OCI-LY1 (cell line): Measurements from ENCODE around the gene SOCS6.

Experiments used
- H2AFZ ChIP-seq: fragments of 200-600 bp; sonication (generic), shearing (Covaris generic); 2 replicates; pipeline ENCODE4 v1.6.0; 2014; ENCODE audit warnings: antibody characterized with exemption, mild to moderate bottlenecking, low read length
- H3F3A ChIP-seq: fragments of 200-600 bp; sonication (generic), shearing (Covaris generic); 2 replicates; pipeline ENCODE4 v1.6.0; 2014; ENCODE audit warnings: mild to moderate bottlenecking, antibody characterized with exemption, low read length, moderate library complexity; ENCODE audit not compliant: insufficient read depth
- H3K27ac ChIP-seq: fragments of 200-600 bp; sonication (generic); 2 replicates; pipeline ENCODE4 v1.5.1; 2014; ENCODE audit warnings: low read length, mixed run types, mild to moderate bottlenecking, low read depth; ENCODE audit not compliant: poor library complexity, severe bottlenecking
- H3K27me3 ChIP-seq: fragments of 200-600 bp; sonication (generic); 2 replicates; pipeline ENCODE4 v1.6.0; 2014; ENCODE audit warnings: antibody characterized with exemption, mild to moderate bottlenecking, low read length, moderate library complexity; ENCODE audit not compliant: insufficient read depth
- H3K36me3 ChIP-seq: fragments of 200-600 bp; sonication (generic); 2 replicates; pipeline ENCODE4 v1.6.1; 2014; ENCODE audit warnings: mild to moderate bottlenecking, antibody characterized with exemption, low read length, moderate library complexity, mixed read lengths; ENCODE audit not compliant: insufficient read depth
- H3K4me1 ChIP-seq: fragments of 200-600 bp; sonication (generic); 2 replicates; pipeline ENCODE4 v1.5.1; 2014; ENCODE audit warnings: mild to moderate bottlenecking, low read length, moderate library complexity; ENCODE audit not compliant: insufficient read depth, severe bottlenecking
- H3K4me2 ChIP-seq: fragments of 200-600 bp; sonication (generic), shearing (Covaris generic); 2 replicates; pipeline ENCODE4 v1.6.1; 2014; ENCODE audit warnings: low read length
- H3K4me3 ChIP-seq: fragments of 200-600 bp; sonication (generic); 2 replicates; pipeline ENCODE4 v1.5.1; 2014; ENCODE audit warnings: low read length, low read depth, mild to moderate bottlenecking, mixed read lengths; ENCODE audit not compliant: poor library complexity, severe bottlenecking
- H3K79me2 ChIP-seq: fragments of 200-600 bp; shearing (Covaris generic); 2 replicates; pipeline ENCODE4 v1.6.1; 2016; ENCODE audit warnings: mixed run types, low read length, mixed read lengths; ENCODE audit not compliant: insufficient read depth
- H3K9ac ChIP-seq: fragments of 200-600 bp; sonication (generic), shearing (Covaris generic); 2 replicates; pipeline ENCODE4 v1.6.1; 2014; ENCODE audit warnings: mild to moderate bottlenecking, low read length, mixed read lengths
- H3K9me2 ChIP-seq: fragments of 200-600 bp; sonication (generic), shearing (Covaris generic); 2 replicates; pipeline ENCODE4 v1.6.1; 2014; ENCODE audit warnings: low read depth, mild to moderate bottlenecking, low read length, mixed read lengths
- H3K9me3 ChIP-seq: fragments of 200-600 bp; shearing (Covaris generic); 2 replicates; pipeline ENCODE4 v1.6.1; 2014; ENCODE audit warnings: low read length, mixed read lengths
- H4K20me1 ChIP-seq: fragments of 200-600 bp; sonication (generic), shearing (Covaris generic); 2 replicates; pipeline ENCODE4 v1.6.0; 2016; ENCODE audit warnings: mild to moderate bottlenecking, low read length; ENCODE audit not compliant: insufficient read depth
- EZH2 ChIP-seq: fragments of 200-600 bp; sonication (generic), shearing (Covaris generic); IDR thresholded peaks from 2 replicates; pipeline ENCODE4 v1.8.0; 2017; ENCODE audit warnings: borderline replicate concordance, mixed run types, mild to moderate bottlenecking, antibody characterized with exemption, low read length, moderate library complexity, mixed read lengths
- TF ChIP-seq, protein P1 (sequence below): fragments of 200-600 bp; sonication (generic), shearing (Covaris generic); IDR thresholded peaks from 2 replicates; pipeline ENCODE4 v1.5.1; 2017; ENCODE audit warnings: mild to moderate bottlenecking, antibody characterized with exemption, low read length, moderate library complexity, mixed read lengths

The SOCS6 gene

DNA sequence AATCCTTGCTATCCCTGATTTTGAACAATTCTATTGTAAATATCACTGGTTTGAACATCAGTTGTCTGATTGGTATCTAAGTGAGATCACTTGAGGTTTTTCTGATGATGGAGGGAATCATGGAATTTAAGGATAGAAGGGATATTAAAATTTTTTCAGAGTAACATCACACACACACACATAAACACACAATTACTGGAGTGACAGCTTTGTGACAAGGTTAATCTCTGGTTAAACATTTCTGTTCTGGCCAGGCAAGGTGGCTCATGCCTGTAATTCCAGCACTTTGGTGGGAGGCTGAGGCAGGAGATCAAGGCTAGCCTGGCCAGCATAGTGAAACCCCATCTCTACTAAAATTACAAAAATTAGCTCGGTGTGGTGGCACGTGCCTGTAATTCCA is 85.3 kb downstream of the SOCS6 start:
- H3K4me3 ChIP-seq: no peak overlapping the region
- no peak overlapping the region for H3K4me2 ChIP-seq
- H2AFZ ChIP-seq: no peak overlapping the region
- H3K9me3 ChIP-seq: no peaks in the 10 kb centered on the region
- no peaks in the 10 kb centered on the region for H3F3A ChIP-seq
- no peaks in the 10 kb centered on the region for H3K36me3 ChIP-seq
- no peak overlapping the region for H3K27ac ChIP-seq
- no peaks in the 10 kb centered on the region for H4K20me1 ChIP-seq
- H3K27me3 ChIP-seq: no peaks in the 10 kb centered on the region
- H3K9me2 ChIP-seq: no peaks in the 10 kb centered on the region
- no peak overlapping the region for H3K9ac ChIP-seq
- H3K79me2 ChIP-seq: no peaks in the 10 kb centered on the region
- no peak for TF ChIP-seq EZH2
- no peaks in the 10 kb centered on the region for H3K4me1 ChIP-seq

GRCh38 chr18:70376137-70376913 is 87.5 kb downstream of the SOCS6 start:
- H3K36me3 ChIP-seq: no peaks in the 10 kb centered on the region
- H3K79me2 ChIP-seq: no peaks in the 10 kb centered on the region
- no peaks in the 10 kb centered on the region for H4K20me1 ChIP-seq
- TF ChIP-seq, protein P1, sequence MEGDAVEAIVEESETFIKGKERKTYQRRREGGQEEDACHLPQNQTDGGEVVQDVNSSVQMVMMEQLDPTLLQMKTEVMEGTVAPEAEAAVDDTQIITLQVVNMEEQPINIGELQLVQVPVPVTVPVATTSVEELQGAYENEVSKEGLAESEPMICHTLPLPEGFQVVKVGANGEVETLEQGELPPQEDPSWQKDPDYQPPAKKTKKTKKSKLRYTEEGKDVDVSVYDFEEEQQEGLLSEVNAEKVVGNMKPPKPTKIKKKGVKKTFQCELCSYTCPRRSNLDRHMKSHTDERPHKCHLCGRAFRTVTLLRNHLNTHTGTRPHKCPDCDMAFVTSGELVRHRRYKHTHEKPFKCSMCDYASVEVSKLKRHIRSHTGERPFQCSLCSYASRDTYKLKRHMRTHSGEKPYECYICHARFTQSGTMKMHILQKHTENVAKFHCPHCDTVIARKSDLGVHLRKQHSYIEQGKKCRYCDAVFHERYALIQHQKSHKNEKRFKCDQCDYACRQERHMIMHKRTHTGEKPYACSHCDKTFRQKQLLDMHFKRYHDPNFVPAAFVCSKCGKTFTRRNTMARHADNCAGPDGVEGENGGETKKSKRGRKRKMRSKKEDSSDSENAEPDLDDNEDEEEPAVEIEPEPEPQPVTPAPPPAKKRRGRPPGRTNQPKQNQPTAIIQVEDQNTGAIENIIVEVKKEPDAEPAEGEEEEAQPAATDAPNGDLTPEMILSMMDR: no peak
- no peak for TF ChIP-seq EZH2
- no peak overlapping the region for H2AFZ ChIP-seq
- H3K27me3 ChIP-seq: no peaks in the 10 kb centered on the region
- H3K4me1 ChIP-seq: no peaks in the 10 kb centered on the region
- H3F3A ChIP-seq: no peaks in the 10 kb centered on the region
- H3K4me2 ChIP-seq: no peak overlapping the region
- no peak overlapping the region for H3K4me3 ChIP-seq
- no peaks in the 10 kb centered on the region for H3K9me2 ChIP-seq
- no peak overlapping the region for H3K9ac ChIP-seq
- no peak overlapping the region for H3K27ac ChIP-seq
- no peaks in the 10 kb centered on the region for H3K9me3 ChIP-seq

- Histone ChIP-seq H3K4me2 (no peak overlapping the region), H3K4me3 (no peak overlapping the region), H2AFZ (no peak overlapping the region), H3K9ac (no peak overlapping the region), H3K79me2 (no peaks in the 10 kb centered on the region), H4K20me1 (no peaks in the 10 kb centered on the region), H3K9me3 (no peaks in the 10 kb centered on the region), H3K9me2 (no peaks in the 10 kb centered on the region), H3K27ac (no peak overlapping the region), H3K27me3 (no peaks in the 10 kb centered on the region), H3F3A (no peaks in the 10 kb centered on the region), H3K4me1 (no peaks in the 10 kb centered on the region), H3K36me3 (no peaks in the 10 kb centered on the region)
- no peak for TF ChIP-seq EZH2
- TF ChIP-seq, protein P1: no peak
These were observed 88.0 kb downstream of the SOCS6 start for GRCh38 chr18:70376914-70377258.

GRCh38 chr18:70377317-70377799 is 88.5 kb downstream of the SOCS6 start:
- no peak overlapping the region for H3K4me3 ChIP-seq
- H3K4me1 ChIP-seq: no peaks in the 10 kb centered on the region
- no peaks in the 10 kb centered on the region for H3K79me2 ChIP-seq
- no peaks in the 10 kb centered on the region for H4K20me1 ChIP-seq
- H3K9me3 ChIP-seq: no peaks in the 10 kb centered on the region
- no peaks in the 10 kb centered on the region for H3K36me3 ChIP-seq
- H2AFZ ChIP-seq: no peak overlapping the region
- no peaks in the 10 kb centered on the region for H3K9me2 ChIP-seq
- H3K27me3 ChIP-seq: no peaks in the 10 kb centered on the region
- H3K27ac ChIP-seq: no peak overlapping the region
- H3K4me2 ChIP-seq: no peak overlapping the region
- no peaks in the 10 kb centered on the region for H3F3A ChIP-seq
- TF ChIP-seq, protein P1: no peak
- no peak for TF ChIP-seq EZH2
- no peak overlapping the region for H3K9ac ChIP-seq
